HG03460 (cell line): ENCODE results near the gene DOP1A.

Experiments
- ATAC-seq: cut with Tn5 transposase; IDR thresholded peaks from one replicate; pipeline ENCODE4 v1.9.1; 2021; ENCODE audit not compliant: unreplicated experiment

Gene DOP1A

DNA sequence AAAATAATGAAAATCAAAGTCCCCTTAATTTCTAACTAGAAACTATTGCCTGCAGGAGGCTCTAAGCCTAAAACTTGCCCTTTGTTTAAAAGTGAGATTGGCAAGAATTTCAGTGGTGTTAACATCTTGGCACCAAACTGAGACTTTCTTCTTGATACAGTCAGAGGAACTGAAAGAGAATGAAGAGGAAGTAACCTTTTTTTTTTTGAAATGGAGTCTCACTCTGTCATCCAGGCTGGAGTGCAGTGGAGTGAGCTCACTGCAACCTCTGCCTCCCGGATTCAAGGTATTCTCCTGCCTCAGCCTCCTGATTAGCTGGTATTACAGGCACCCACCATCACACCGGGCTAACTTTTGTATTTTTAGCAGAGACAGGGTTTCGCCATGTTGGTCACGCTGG lies 3.6 kb downstream of the DOP1A start:
- ATAC-seq: peak; percentile 49

DNA sequence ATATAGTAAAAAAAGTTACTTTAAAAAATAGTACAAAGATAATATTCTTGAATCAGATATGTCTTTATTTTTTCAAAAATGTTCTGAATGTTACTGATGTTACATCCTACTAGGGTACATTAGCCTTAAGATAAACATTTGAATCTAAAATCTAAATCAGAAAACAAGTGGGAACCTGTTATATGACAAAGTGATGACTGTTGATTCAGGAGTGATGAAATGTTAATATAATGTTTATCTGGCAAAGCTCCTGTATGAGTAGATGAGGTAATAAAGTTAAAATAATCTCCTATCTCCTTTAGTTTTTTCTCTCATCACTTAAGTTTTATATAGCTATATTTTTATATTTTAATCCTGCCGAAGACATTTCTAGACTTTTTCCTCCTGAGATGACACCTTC lies 4.2 kb downstream of the DOP1A start:
- no peak for ATAC-seq

- ATAC-seq: no peak
Measured at GRCh38 chr6:83072726-83073125, 5.3 kb downstream of the DOP1A start.

GRCh38 chr6:83073615-83074014 lies 6.1 kb downstream of the DOP1A start:
- no peak for ATAC-seq

DNA sequence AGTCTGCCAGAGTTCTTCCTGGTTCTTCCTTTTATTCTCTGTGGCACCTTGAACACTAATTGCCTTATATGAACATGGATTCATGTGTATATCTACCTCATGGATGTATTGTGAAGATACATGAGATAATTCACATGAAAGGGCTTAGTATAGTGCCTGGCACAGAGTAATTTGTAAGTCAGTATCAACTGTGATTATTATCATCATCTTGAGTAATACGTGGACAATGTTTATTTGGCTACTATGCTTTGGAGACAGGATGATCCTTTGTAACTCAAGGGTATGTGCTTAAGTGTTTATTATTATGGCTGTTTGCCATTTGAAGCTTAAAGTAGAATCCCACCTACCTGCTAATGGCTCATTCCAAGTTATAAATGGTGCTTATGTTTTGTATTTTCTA lies 16.0 kb downstream of the DOP1A start:
- ATAC-seq: no peak

DNA sequence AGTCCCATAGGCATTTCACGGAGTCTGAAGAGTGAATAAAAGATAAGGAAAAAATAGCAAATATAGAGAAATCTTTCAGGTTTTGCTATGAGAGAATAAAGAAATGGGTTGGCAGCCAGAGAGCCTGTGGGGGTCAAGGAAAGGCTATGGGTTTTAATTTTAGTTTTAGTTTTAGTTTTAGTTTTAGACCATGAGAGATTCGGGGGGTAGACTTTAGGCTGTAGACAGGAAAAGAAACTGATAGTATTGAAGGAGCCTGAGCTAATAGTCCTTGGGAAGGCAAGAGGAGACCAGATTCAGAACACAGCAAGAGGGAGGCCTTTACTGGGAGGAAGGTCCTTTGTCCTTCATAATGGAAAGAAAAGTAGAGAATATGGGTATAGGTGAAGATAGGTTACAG lies 19.3 kb downstream of the DOP1A start:
- ATAC-seq: peak; percentile 99

DNA sequence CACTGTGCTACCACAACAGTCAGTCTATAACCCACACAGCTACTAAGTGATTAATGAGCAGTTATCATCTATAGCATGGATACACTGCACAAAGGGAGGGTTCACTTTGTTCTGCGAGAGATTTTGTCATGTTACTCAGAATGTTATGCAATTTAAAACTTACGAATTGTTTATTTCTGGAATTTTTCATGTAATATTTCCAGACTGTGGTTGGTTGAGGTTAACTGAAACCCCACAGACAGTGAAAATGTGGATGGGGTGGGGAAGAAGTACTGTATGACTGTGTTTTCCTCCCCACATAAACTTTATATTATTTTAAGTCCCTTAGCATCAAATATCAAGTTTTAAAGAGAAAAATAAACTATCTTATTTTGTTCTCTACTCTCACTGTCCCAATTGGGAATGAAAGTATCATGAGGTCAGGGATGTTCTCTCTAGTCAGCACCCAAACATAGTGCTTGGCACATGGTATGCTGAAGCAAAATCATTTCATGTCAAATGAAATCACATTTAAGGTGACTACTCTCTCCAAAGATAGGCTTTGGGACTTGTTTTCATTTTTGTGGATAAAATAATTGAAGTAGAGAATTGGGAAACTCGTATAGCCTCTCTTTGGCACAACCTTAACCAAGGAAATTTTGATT lies 25.4 kb downstream of the DOP1A start:
- ATAC-seq: no peak

DNA sequence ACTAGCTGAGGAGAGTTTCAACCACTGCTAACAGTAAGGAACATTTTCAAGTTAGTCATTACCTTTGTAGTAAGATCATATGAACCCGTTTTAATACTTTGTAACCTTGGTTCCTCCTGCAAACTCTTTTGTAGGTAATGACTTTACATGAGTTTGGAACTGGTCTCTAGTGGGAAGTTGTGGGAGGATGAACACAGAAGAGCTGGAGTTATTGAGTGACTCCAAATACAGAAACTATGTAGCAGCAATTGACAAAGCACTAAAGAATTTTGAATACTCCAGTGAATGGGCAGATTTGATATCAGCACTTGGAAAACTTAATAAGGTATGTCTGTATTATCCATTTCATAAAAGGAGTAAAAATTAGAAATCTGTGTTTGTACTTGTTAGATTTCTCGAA lies 29.3 kb downstream of the DOP1A start:
- ATAC-seq: no peak

DNA sequence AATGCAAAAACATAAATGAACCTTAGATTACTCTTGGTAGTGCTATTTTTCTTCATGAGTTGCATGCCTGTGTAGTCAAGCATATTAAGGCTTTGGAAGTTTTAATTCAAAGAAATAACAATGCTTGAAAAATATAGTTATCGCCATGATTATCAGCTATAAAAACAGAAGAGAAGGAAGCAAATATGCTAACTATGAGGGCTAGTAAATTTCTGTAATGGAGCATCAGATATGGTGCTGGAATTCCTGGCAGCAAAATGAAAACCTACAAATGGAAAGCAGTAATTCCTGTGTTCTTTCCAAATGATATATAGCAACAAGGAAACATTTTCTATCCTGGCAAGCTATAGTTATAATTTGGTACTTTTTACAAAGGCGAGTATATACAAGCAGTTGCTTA lies 29.7 kb downstream of the DOP1A start:
- ATAC-seq: no peak

DNA sequence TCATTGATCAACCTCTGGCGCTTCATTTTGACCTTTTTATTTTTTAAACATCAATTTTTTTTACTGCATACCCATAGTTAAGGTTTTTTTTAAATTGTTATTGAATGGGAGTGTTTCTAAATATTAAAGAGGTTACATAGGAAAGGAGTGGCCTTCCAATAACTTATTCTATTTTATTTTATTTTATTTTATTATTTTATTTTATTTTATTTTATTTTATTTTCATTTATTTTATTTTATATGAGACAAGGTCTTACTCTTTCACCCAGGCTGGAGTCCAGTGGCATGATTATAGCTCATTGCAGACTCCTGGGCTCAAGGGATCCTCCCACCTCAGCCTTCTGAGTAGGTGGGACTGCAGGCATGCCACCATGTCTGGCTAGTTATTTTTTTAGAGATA lies 30.2 kb downstream of the DOP1A start:
- ATAC-seq: no peak

- ATAC-seq: no peak
Measured at GRCh38 chr6:83098589-83098988, 31.1 kb downstream of the DOP1A start.

- ATAC-seq: no peak
Measured at GRCh38 chr6:83108378-83108777, 40.9 kb downstream of the DOP1A start.

DNA sequence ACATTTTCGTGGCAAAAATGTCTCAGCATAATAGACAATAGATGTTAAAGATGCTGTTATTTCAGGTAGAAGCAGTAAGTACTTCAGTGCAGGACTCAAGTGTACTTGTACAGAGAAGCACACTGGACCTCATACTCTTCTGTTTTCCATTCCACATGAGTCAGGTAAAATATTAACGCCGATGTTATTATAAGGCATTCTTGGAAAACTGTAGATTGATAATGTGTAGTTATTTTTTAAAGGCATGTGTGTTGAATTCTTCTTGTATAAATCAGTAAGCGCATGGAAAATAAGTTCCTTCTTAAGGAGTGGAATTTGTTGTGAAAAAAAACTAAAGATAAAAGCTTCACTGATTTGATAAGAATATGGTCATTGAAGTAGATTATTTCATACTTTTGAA lies 45.8 kb downstream of the DOP1A start:
- ATAC-seq: no peak

DNA sequence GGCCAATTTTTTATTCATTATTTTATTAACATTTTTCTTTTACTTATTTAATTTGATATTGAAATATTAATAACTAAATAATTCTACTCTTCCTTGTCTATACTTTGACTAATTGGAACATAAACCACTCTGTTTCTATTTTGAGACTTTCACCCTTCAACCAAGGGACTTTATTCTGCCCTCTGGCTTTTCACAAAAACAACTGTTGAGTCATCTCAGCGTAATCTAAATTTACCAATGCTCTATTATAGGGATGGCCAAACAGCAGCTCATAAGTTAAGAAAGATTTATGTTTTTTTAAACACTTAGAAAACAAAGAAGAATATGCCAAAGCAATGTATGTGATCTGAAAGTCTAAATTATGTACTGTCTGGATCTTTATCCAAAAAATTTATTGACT lies 46.7 kb downstream of the DOP1A start:
- no peak for ATAC-seq

GRCh38 chr6:83117802-83118201 lies 50.3 kb downstream of the DOP1A start:
- no peak for ATAC-seq

GRCh38 chr6:83119742-83120300 lies 52.4 kb downstream of the DOP1A start:
- ATAC-seq: no peak

GRCh38 chr6:83124553-83124952 lies 57.1 kb downstream of the DOP1A start:
- no peak for ATAC-seq

DNA sequence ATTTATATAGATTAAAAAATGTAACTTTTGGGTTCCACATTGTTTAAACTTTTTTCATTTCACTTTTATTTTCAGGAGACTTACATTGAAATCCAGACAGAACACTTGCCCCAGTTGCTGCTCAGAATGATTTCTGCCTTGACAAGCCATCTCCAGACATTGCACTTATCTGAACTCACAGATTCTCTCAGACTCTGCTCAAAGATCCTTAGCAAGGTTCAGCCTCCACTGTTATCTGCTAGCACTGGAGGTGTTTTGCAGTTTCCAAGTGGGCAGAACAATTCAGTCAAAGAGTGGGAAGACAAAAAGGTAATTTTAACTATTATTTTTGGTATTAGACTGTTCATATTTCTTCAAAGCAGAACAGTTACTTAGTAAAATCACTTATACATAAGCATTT lies 58.0 kb downstream of the DOP1A start:
- ATAC-seq: no peak

GRCh38 chr6:83126223-83126622 lies 58.8 kb downstream of the DOP1A start:
- ATAC-seq: no peak

DNA sequence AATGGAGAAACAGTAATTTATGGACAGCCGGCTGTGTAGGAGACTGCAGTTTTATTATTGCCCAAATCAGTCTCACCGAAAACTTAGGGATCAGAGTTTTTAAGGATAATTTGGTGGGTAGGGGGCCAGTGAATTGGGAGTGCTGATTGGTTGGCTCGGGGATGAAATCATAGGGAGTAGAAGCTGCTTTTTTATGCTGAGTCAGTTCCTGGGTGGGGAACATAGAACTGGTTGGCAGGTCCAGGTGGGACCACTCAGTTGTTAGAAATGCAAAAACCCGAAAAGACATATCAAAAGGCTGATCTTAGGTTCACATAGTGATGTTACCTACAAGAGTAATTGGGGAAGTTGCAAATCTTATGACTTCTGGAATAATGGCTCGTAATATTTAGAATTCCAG lies 59.3 kb downstream of the DOP1A start:
- no peak for ATAC-seq

GRCh38 chr6:83127258-83127657 lies 59.8 kb downstream of the DOP1A start:
- ATAC-seq: no peak

DNA sequence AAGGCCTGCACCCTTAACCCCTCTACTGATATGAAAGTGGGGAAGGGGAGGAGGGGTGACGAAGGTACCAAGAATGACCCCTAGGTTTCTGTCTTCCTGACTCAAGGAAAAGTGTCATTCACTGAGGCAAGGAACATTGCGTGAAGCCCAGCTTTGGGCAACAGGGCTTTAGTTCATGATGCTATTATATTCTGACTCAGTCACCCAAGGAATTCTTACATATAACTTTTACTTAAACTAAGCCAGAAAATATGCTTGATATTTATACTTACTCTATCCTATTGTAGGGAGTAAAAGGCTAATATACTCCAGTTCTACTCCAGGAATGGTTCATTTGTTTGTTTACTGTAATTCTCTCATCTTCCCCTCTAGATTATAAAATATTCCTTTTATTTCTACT lies 60.5 kb downstream of the DOP1A start:
- no peak for ATAC-seq

DNA sequence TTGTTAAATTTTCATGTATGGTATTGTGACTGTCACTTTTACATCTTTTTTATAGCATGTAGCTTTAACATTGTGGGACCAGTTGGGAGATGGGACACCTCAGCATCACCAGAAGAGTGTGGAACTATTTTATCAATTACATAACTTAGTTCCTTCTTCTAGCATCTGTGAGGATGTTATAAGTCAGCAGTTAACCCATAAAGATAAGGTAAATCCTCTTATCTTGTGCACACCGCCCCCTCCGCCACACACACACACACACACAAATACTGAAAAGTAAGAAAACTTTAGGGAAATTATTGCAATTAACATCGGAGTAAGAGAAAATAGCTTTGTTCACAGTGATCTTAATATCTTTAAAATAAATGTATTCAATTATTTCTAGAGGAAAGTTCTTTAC lies 64.7 kb downstream of the DOP1A start:
- ATAC-seq: no peak
